HepG2 (cell line): ENCODE results near the gene DNASE1L2. TPM values are rescaled to one million over a fixed set of nuclear protein-coding genes. Genes with fewer than 3 reads are reported as not detected.

Source experiments
- AGO2 ChIP-seq: fragments of 200-400 bp; formaldehyde crosslinking; optimal IDR thresholded peaks from 2 replicates; pipeline ENCODE3; 2017; ENCODE audit warnings: mild to moderate bottlenecking, low read depth, low read length, moderate library complexity
- FOSL2 ChIP-seq: sonication (generic); formaldehyde crosslinking; IDR thresholded peaks from 2 replicates; pipeline ENCODE4 v1.4.0; 2020; ENCODE audit warnings: missing genetic modification reagents
- HMG20B ChIP-seq: conservative IDR thresholded peaks from 2 replicates; pipeline ENCODE4 v1.6.1; 2016; ENCODE audit warnings: missing genetic modification reagents, missing compliant biosample characterization
- IKZF5 ChIP-seq: IDR thresholded peaks from 2 replicates; pipeline ENCODE4 v1.6.1; 2018; ENCODE audit warnings: missing genetic modification reagents, mild to moderate bottlenecking, missing compliant biosample characterization
- MED13 ChIP-seq: sonication (generic); formaldehyde crosslinking; IDR thresholded peaks from 2 replicates; pipeline ENCODE4 v1.5.0; 2020; ENCODE audit warnings: missing genetic modification reagents
- NFAT5 ChIP-seq: sonication (generic); formaldehyde crosslinking; IDR thresholded peaks from 2 replicates; pipeline ENCODE4 v1.4.0; 2020; ENCODE audit warnings: missing genetic modification reagents
- NFIC ChIP-seq: IDR thresholded peaks from 2 replicates; pipeline ENCODE4 v1.6.1; 2012; ENCODE audit warnings: mild to moderate bottlenecking, low read length, inconsistent platforms
- NKX3-1 ChIP-seq: sonication (generic); formaldehyde crosslinking; IDR thresholded peaks from 2 replicates; pipeline ENCODE4 v1.5.0; 2020; ENCODE audit warnings: missing genetic modification reagents
- SALL2 ChIP-seq: sonication (generic); formaldehyde crosslinking; IDR thresholded peaks from 2 replicates; pipeline ENCODE4 v1.8.1; 2023; ENCODE audit warnings: mild to moderate bottlenecking, missing genetic modification reagents, inconsistent platforms
- SP1 ChIP-seq, 2 experiments: fragments of 450-650 bp in 1 of 2; sonication (generic) in 1 of 2; formaldehyde crosslinking in 1 of 2; IDR thresholded peaks; 2 replicates each; pipeline versions ENCODE4 v1.4.0 to v1.6.1; 2016 to 2020; ENCODE audit warnings: missing genetic modification reagents in 1 of 2
- ZBTB33 ChIP-seq: sonication (generic); formaldehyde crosslinking; IDR thresholded peaks from 2 replicates; pipeline ENCODE4 v1.4.0; 2020; ENCODE audit warnings: missing genetic modification reagents
- ZFP82 ChIP-seq: sonication (generic); formaldehyde crosslinking; IDR thresholded peaks from 2 replicates; pipeline ENCODE4 v1.5.1; 2020; ENCODE audit warnings: mild to moderate bottlenecking, missing genetic modification reagents, borderline replicate concordance
- ZMYM3 ChIP-seq: sonication (generic); formaldehyde crosslinking; IDR thresholded peaks from 2 replicates; pipeline ENCODE4 v1.5.1; 2020; ENCODE audit warnings: mild to moderate bottlenecking, missing genetic modification reagents
- ZNF12 ChIP-seq: sonication (generic); formaldehyde crosslinking; IDR thresholded peaks from 2 replicates; pipeline ENCODE4 v1.5.0; 2020; ENCODE audit warnings: missing genetic modification reagents
- ZNF451 ChIP-seq: sonication (generic); formaldehyde crosslinking; IDR thresholded peaks from 2 replicates; pipeline ENCODE4 v1.5.0; 2020; ENCODE audit warnings: mild to moderate bottlenecking, missing genetic modification reagents
- ZNF563 ChIP-seq: sonication (generic); formaldehyde crosslinking; IDR thresholded peaks from 2 replicates; pipeline ENCODE4 v1.8.0; 2022; ENCODE audit warnings: mild to moderate bottlenecking, moderate library complexity, missing genetic modification reagents
- ZNF652 ChIP-seq: IDR thresholded peaks from 2 replicates; pipeline ENCODE4 v1.6.1; 2016; ENCODE audit warnings: low read depth, borderline replicate concordance
- ZNF703 ChIP-seq: sonication (generic); formaldehyde crosslinking; IDR thresholded peaks from 2 replicates; pipeline ENCODE4 v1.5.1; 2020; ENCODE audit warnings: missing genetic modification reagents, mild to moderate bottlenecking, moderate library complexity, borderline replicate concordance
- ZNF720 ChIP-seq: sonication (generic); formaldehyde crosslinking; IDR thresholded peaks from 2 replicates; pipeline ENCODE4 v1.4.0; 2020; ENCODE audit warnings: missing genetic modification reagents
- ZSCAN20 ChIP-seq: sonication (generic); formaldehyde crosslinking; IDR thresholded peaks from 2 replicates; pipeline ENCODE4 v1.4.0; 2020; ENCODE audit warnings: missing genetic modification reagents, mild to moderate bottlenecking, borderline replicate concordance
- ZSCAN31 ChIP-seq: sonication (generic); formaldehyde crosslinking; IDR thresholded peaks from 2 replicates; pipeline ENCODE4 v1.5.0; 2020; ENCODE audit warnings: low read depth, mild to moderate bottlenecking, missing genetic modification reagents
- polyA plus RNA-seq, 8 experiments: library from polyadenylated mRNA; depleted of rRNA in 3 of 8; stranded (reverse) in 7 of 8; unstranded in 1 of 8; fragments of >200 nt; fragmentation: Illumina TruSeq in 4 of 8; extraction: Trizol in 4 of 8; gene quantifications; 2 replicates each; pipeline versions ENCODE4 v1.2.1 to v1.2.3, GENCODE V29; 2011 to 2016; ENCODE audit warnings: low read depth in 4 of 8, missing spikeins in 1 of 8, mixed read lengths in 1 of 8; ENCODE audit not compliant: insufficient read depth in 1 of 8
- total RNA-seq, 5 experiments: library from RNA; depleted of rRNA; stranded (reverse); fragments of >200 nt; fragmentation: Illumina TruSeq; extraction: Trizol; gene quantifications; 2 replicates each; pipeline ENCODE4 v1.2.3, GENCODE V29; 2016; ENCODE audit warnings: low read depth in 1 of 5

The DNASE1L2 gene
- total and polyA plus RNA-seq, 2 of the 13 experiments (the other 11 are each of a cell fraction or from before 2014, with no cell fraction given): 0.44 to 0.50 TPM

- TF ChIP-seq ZBTB33 (no peak), ZSCAN31 (CRISPR knock-in tag) (no peak), ZNF720 (CRISPR knock-in tag) (no peak), ZSCAN20 (CRISPR knock-in tag) (no peak), ZNF451 (CRISPR knock-in tag) (no peak), FOSL2 (CRISPR knock-in tag) (no peak), ZNF703 (CRISPR knock-in tag) (no peak), IKZF5 (CRISPR knock-in tag) (no peak), ZNF12 (CRISPR knock-in tag) (no peak), HMG20B (CRISPR knock-in tag) (no peak), NFIC (no peak), SALL2 (CRISPR knock-in tag) (peak; percentile 65; the same call in 1 of the 2 replicates), NKX3-1 (CRISPR knock-in tag) (no peak), ZMYM3 (CRISPR knock-in tag) (no peak), NFAT5 (CRISPR knock-in tag) (peak; percentile 51; the same call in 1 of the 2 replicates), MED13 (CRISPR knock-in tag) (no peak), ZFP82 (CRISPR knock-in tag) (no peak), SP1 (IDR thresholded peaks at IDR 0.05) (no peak), SP1 (CRISPR knock-in tag; IDR thresholded peaks at IDR 0.05) (no peak), ZNF652 (no peak), ZNF563 (no peak), AGO2 (peak; percentile 63)
Measured at GRCh38 chr16:2213817-2214718, 22.2 kb upstream of the DNASE1L2 start (continued).
